ENCODE results near the gene CEACAM16. TPM values are rescaled to one million over a fixed set of nuclear protein-coding genes. Genes with fewer than 3 reads are reported as not detected.
"Not testable (repeated sequence)": the region's sequence is repeated elsewhere in the genome, so short reads cannot be mapped to it uniquely, and the experiment has no call there.

The CEACAM16 gene
- polyA plus RNA-seq, 4 donors = 0.07 TPM; not detected in 3

DNA sequence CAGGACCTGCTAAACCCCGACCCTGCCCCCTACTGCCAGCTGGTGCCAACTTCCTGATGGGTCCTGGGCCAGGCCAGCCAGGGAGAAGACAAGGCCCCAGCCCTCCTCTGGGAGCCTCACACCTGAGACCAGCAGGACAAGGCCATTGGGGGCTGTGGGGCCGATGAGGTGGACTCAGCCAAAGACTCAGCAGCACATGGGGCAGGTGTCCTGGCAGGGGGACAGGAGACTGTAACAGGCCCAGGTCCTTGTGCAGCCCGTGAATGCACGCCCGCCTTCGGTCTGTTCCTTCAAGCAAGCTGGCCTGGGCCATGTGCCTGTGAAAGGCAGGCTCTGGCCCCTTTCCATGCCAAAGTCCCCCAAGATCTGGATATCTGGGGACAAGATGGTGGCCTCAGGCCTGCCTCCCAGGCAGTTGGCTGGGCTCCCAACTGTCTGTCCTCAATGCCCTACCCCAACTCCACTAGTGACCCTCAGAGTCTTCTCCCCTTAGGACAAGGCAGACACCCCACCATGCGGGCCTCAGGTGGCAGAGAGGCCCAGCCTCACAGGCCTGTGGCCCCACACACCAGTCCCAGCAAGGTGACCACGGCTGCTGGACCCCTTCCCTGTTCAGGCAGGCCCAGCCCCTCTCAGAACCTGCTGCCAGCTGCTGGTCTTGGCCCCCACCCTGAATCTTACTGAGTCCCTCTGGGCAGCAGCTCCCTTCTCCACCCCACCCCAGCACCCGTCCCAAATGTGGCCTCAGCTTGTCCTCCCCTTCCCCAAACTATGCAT is 15.3 kb upstream of the CEACAM16 start:
- peaks cover 0 to 58% (median 2%) of the 10 kb centered on the region in 3 donors for H3K36me3 ChIP-seq (ENCODE audit: control insufficient read depth in 3 of 3, insufficient read depth in 2 of 3, low read depth in 1 of 3, low read length in 3 of 3)
- peaks cover 0 to 3% (median 0%) of the 10 kb centered on the region in 3 donors for H3K4me1 ChIP-seq (ENCODE audit: control insufficient read depth in 3 of 3, insufficient read depth in 2 of 3, low read depth in 1 of 3, low read length in 2 of 3)
- FAIRE-seq = no peak
- no peak overlapping the region for H3K4me3 ChIP-seq (ENCODE audit: low read depth in 1 of 3, low read length in 3 of 3)
- no peak for DNase-seq
- H3K9me3 ChIP-seq (ENCODE audit: control insufficient read depth in 2 of 2, insufficient read depth in 1 of 2, low read depth in 1 of 2, low read length in 1 of 2) = no peaks in the 10 kb centered on the region
- WGBS, 3 donors = 66 to 78% (median 74%) methylated on average over 9 of the region's 9 CpGs
- H3K27me3 ChIP-seq (ENCODE audit: control insufficient read depth in 3 of 3, insufficient read depth in 3 of 3, low read length in 3 of 3) = no peaks in the 10 kb centered on the region
- H3K27ac ChIP-seq (ENCODE audit: low read depth in 1 of 3, low read length in 2 of 3) = no peak overlapping the region

DNA sequence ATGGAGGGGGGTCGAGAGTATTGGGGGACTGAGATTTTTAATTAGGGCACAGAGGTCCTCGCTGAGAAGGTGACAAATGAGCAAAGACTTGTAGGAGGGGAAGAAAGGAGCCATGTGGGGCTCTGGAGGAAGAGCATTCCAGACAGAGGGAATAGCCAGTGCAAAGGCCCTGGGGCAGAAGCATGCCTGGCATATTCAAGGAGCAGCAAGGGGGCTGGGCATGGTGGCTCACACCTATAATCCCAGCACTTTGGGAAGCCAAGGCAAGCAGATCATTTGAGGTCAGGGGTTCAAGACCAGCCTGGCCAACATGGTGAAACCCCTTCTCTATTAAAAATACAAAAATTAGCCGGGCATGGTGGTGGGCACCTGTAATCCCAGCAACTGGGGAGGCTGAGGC is 14.6 kb upstream of the CEACAM16 start:
- not testable (repeated sequence) for DNase-seq; H3K27ac ChIP-seq (ENCODE audit: low read depth in 1 of 3, low read length in 2 of 3); H3K9me3 ChIP-seq (ENCODE audit: control insufficient read depth in 2 of 2, insufficient read depth in 1 of 2, low read depth in 1 of 2, low read length in 1 of 2); H3K4me3 ChIP-seq (ENCODE audit: low read depth in 1 of 3, low read length in 3 of 3); H3K4me1 ChIP-seq (ENCODE audit: control insufficient read depth in 3 of 3, insufficient read depth in 2 of 3, low read depth in 1 of 3, low read length in 2 of 3); FAIRE-seq; H3K27me3 ChIP-seq (ENCODE audit: control insufficient read depth in 3 of 3, insufficient read depth in 3 of 3, low read length in 3 of 3)
- peaks cover 0 to 50% (median 2%) of the 10 kb centered on the region in 3 donors for H3K36me3 ChIP-seq (ENCODE audit: control insufficient read depth in 3 of 3, insufficient read depth in 2 of 3, low read depth in 1 of 3, low read length in 3 of 3)
- WGBS, 3 donors = 85 to 96% (median 86%) methylated on average over 3 of the region's 3 CpGs

DNA sequence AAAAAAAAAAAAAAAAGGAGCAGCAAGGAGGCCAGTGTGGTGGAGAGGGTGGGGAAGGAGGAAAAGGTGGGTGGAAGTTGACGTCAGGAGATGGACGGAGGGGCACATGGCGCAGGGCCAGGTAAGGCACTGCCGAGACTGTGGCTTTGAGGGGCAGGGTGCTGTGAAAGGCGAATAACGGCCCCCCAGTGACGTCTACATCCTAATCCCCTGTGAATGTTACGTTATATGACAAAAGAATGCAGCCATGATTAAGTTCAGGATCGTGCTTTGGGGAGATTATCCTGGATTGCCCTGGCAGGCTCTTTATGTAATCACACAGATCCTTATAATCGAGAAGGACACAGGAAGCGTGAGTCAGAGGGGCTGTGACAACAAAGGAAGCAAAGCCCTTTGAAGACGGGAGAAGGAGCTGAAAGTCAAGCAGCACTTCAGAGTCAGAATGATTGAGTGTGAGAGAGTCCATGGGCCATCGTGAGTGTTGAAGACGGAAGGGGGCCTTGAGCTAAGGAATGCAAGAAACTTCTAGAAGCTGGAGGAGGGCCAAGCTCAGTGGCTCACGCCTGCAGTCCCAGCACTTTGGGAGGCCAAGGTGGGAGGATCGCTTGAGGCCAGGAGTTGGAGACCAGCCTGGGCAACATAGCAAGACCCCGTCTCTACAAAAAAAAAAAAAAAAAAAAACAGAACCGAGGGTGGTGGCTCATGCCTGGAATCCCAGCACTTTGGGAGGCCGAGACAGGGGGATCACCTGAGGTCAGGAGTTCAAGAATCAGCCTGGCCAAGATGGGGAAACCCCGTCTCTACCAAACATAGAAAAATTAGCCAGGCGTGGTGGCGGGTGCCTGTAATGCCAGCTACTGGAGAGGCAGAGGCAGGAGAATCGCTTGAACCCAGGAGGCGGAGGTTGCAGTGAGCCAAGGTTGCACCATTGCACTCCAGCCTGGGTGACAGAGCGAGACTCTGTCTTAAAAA is 13.8 kb upstream of the CEACAM16 start:
- no peak for FAIRE-seq
- peak; percentile 41 to 62 for DNase-seq
- Histone ChIP-seq H3K9me3 (ENCODE audit: control insufficient read depth in 2 of 2, insufficient read depth in 1 of 2, low read depth in 1 of 2, low read length in 1 of 2) (no peaks in the 10 kb centered on the region), H3K27ac (ENCODE audit: low read depth in 1 of 3, low read length in 2 of 3) (peak overlapping the region in 1 of 3 donors; percentile 31), H3K4me1 (ENCODE audit: control insufficient read depth in 3 of 3, insufficient read depth in 2 of 3, low read depth in 1 of 3, low read length in 2 of 3) (peaks cover 0 to 12% (median 4%) of the 10 kb centered on the region in 3 donors), H3K27me3 (ENCODE audit: control insufficient read depth in 3 of 3, insufficient read depth in 3 of 3, low read length in 3 of 3) (no peaks in the 10 kb centered on the region), H3K36me3 (ENCODE audit: control insufficient read depth in 3 of 3, insufficient read depth in 2 of 3, low read depth in 1 of 3, low read length in 3 of 3) (peaks cover 0 to 47% (median 2%) of the 10 kb centered on the region in 3 donors), H3K4me3 (ENCODE audit: low read depth in 1 of 3, low read length in 3 of 3) (no peak overlapping the region)
- 31 to 36% (median 31%) methylated on average over 23 to 25 of the region's 25 CpGs for WGBS, 3 donors

- no peaks in the 10 kb centered on the region for H3K27me3 ChIP-seq (ENCODE audit: control insufficient read depth in 3 of 3, insufficient read depth in 3 of 3, low read length in 3 of 3)
- H3K9me3 ChIP-seq (ENCODE audit: control insufficient read depth in 2 of 2, insufficient read depth in 1 of 2, low read depth in 1 of 2, low read length in 1 of 2) = no peaks in the 10 kb centered on the region
- no peak for FAIRE-seq
- 62 to 79% (median 79%) methylated on average over 4 of the region's 4 CpGs for WGBS, 3 donors
- H3K36me3 ChIP-seq (ENCODE audit: control insufficient read depth in 3 of 3, insufficient read depth in 2 of 3, low read depth in 1 of 3, low read length in 3 of 3) = peaks cover 0 to 40% (median 2%) of the 10 kb centered on the region in 3 donors
- peaks cover 0 to 12% (median 4%) of the 10 kb centered on the region in 3 donors for H3K4me1 ChIP-seq (ENCODE audit: control insufficient read depth in 3 of 3, insufficient read depth in 2 of 3, low read depth in 1 of 3, low read length in 2 of 3)
- H3K4me3 ChIP-seq (ENCODE audit: low read depth in 1 of 3, low read length in 3 of 3) = no peak overlapping the region
- DNase-seq = no peak
- H3K27ac ChIP-seq (ENCODE audit: low read depth in 1 of 3, low read length in 2 of 3) = no peak overlapping the region
Measured at GRCh38 chr19:44685877-44686276, 13.1 kb upstream of the CEACAM16 start.

GRCh38 chr19:44686896-44687295 is 12.1 kb upstream of the CEACAM16 start:
- H3K4me1 ChIP-seq (ENCODE audit: control insufficient read depth in 3 of 3, insufficient read depth in 2 of 3, low read depth in 1 of 3, low read length in 2 of 3) = peaks cover 0 to 16% (median 4%) of the 10 kb centered on the region in 3 donors
- no peaks in the 10 kb centered on the region for H3K9me3 ChIP-seq (ENCODE audit: control insufficient read depth in 2 of 2, insufficient read depth in 1 of 2, low read depth in 1 of 2, low read length in 1 of 2)
- H3K27ac ChIP-seq (ENCODE audit: low read depth in 1 of 3, low read length in 2 of 3) = no peak overlapping the region
- no peak for FAIRE-seq
- no peaks in the 10 kb centered on the region for H3K27me3 ChIP-seq (ENCODE audit: control insufficient read depth in 3 of 3, insufficient read depth in 3 of 3, low read length in 3 of 3)
- no peak for DNase-seq
- H3K36me3 ChIP-seq (ENCODE audit: control insufficient read depth in 3 of 3, insufficient read depth in 2 of 3, low read depth in 1 of 3, low read length in 3 of 3) = peaks cover 0 to 30% (median 2%) of the 10 kb centered on the region in 3 donors
- H3K4me3 ChIP-seq (ENCODE audit: low read depth in 1 of 3, low read length in 3 of 3) = no peak overlapping the region
- WGBS, 3 donors = 81 to 87% (median 86%) methylated on average over 4 of the region's 4 CpGs

DNA sequence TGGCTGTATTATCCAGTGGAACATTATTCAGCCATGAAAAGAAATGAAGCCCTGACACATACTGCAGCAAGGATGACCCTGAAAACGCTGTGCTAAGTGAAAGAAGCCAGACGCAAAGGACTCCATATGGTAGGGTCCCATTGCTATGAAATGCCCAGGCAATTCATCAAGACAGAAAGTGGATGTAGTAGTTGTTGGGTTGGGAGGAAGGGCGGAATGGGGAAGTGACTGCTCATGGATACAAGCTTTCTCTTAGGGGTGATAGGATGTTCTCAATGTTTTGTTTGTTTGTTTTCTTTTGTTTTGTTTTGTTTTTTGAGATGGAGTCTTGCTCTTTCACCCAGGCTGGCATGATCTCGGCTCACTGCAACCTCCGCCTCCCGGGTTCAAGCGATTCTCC is 11.1 kb upstream of the CEACAM16 start:
- no peak for DNase-seq
- Histone ChIP-seq H3K36me3 (ENCODE audit: control insufficient read depth in 3 of 3, insufficient read depth in 2 of 3, low read depth in 1 of 3, low read length in 3 of 3) (peaks cover 0 to 20% (median 2%) of the 10 kb centered on the region in 3 donors), H3K4me1 (ENCODE audit: control insufficient read depth in 3 of 3, insufficient read depth in 2 of 3, low read depth in 1 of 3, low read length in 2 of 3) (peaks cover 0 to 26% (median 4%) of the 10 kb centered on the region in 3 donors), H3K27me3 (ENCODE audit: control insufficient read depth in 3 of 3, insufficient read depth in 3 of 3, low read length in 3 of 3) (no peaks in the 10 kb centered on the region), H3K9me3 (ENCODE audit: control insufficient read depth in 2 of 2, insufficient read depth in 1 of 2, low read depth in 1 of 2, low read length in 1 of 2) (no peaks in the 10 kb centered on the region), H3K27ac (ENCODE audit: low read depth in 1 of 3, low read length in 2 of 3) (no peak overlapping the region), H3K4me3 (ENCODE audit: low read depth in 1 of 3, low read length in 3 of 3) (no peak overlapping the region)
- no peak for FAIRE-seq
- WGBS, 3 donors = 86 to 91% (median 89%) methylated on average over 7 of the region's 7 CpGs

DNA sequence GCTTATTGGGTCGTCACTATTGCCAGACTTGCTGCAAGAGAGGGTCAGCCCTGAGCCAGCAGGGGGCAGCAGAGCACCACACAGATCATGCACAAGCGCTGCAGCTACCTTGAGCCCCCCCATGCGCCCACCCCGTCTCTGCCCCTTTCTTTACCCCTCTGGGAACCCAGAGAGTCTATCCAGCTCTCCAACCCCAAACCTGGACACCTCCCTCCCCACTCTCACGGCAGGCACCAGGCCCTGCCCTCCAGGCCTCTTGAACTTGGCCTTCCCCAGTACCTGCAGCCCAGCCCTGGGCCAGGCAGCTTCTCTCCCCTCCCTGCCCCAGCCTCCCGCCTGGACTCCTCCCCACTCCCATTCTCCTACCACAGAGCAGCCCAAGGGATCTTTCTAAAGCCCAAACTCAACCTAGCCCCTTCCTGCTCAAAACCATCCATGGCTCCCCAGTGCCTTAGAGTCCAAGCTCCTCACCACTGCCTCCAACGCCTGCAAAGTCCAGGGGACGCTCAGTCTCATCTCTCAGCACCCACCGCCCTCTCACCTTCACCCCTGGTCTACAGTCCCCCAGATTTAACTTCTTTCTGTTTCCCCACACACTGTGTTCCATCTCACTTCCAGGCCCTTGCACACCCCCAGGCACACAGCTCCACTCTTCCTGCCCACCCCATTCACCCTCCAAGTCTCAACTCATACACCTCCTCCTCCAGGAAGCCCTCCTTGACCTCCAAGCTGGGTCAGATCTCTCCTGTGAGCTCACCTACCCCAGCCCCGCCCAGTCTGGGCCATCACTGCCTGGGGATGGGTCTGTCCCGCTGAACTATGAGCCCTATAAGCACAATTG is 9.4 kb upstream of the CEACAM16 start:
- Histone ChIP-seq H3K9me3 (ENCODE audit: control insufficient read depth in 2 of 2, insufficient read depth in 1 of 2, low read depth in 1 of 2, low read length in 1 of 2) (no peaks in the 10 kb centered on the region), H3K4me3 (ENCODE audit: low read depth in 1 of 3, low read length in 3 of 3) (no peak overlapping the region), H3K36me3 (ENCODE audit: control insufficient read depth in 3 of 3, insufficient read depth in 2 of 3, low read depth in 1 of 3, low read length in 3 of 3) (peaks cover 0 to 5% (median 0%) of the 10 kb centered on the region in 3 donors), H3K4me1 (ENCODE audit: control insufficient read depth in 3 of 3, insufficient read depth in 2 of 3, low read depth in 1 of 3, low read length in 2 of 3) (peaks cover 2 to 35% (median 4%) of the 10 kb centered on the region in 3 donors), H3K27ac (ENCODE audit: low read depth in 1 of 3, low read length in 2 of 3) (peak overlapping the region in 1 of 3 donors; percentile 0), H3K27me3 (ENCODE audit: control insufficient read depth in 3 of 3, insufficient read depth in 3 of 3, low read length in 3 of 3) (no peaks in the 10 kb centered on the region)
- WGBS, 3 donors = 36 to 38% (median 37%) methylated on average over 11 of the region's 11 CpGs
- DNase-seq (peak; percentile 65 to 88), FAIRE-seq (no peak)

DNA sequence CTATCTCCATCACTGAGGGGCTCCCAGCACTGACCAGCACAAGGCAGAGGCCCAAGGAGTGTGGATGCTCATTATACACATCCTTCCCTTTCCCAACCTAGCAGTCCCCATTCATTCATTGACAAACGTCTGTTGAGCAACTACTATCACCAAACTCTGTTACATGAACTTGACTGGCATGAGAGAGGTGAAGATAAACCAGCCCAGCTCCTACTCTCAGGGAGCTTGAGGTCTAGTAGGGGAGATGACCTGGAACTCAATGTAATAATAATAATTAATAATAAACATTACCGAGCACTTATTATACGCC is 8.9 kb upstream of the CEACAM16 start:
- Histone ChIP-seq H3K36me3 (ENCODE audit: control insufficient read depth in 3 of 3, insufficient read depth in 2 of 3, low read depth in 1 of 3, low read length in 3 of 3) (peaks cover 0 to 5% (median 0%) of the 10 kb centered on the region in 3 donors), H3K27me3 (ENCODE audit: control insufficient read depth in 3 of 3, insufficient read depth in 3 of 3, low read length in 3 of 3) (no peaks in the 10 kb centered on the region), H3K27ac (ENCODE audit: low read depth in 1 of 3, low read length in 2 of 3) (no peak overlapping the region), H3K4me1 (ENCODE audit: control insufficient read depth in 3 of 3, insufficient read depth in 2 of 3, low read depth in 1 of 3, low read length in 2 of 3) (peaks cover 2 to 36% (median 4%) of the 10 kb centered on the region in 3 donors), H3K9me3 (ENCODE audit: control insufficient read depth in 2 of 2, insufficient read depth in 1 of 2, low read depth in 1 of 2, low read length in 1 of 2) (no peaks in the 10 kb centered on the region), H3K4me3 (ENCODE audit: low read depth in 1 of 3, low read length in 3 of 3) (no peak overlapping the region)
- 85 to 88% (median 88%) methylated on average over 3 of the region's 3 CpGs for WGBS, 3 donors
- no peak for FAIRE-seq
- no peak for DNase-seq

Data from small intestine (tissue), 7 donors.